Endothelial cell (in vitro differentiated cells): ENCODE data around the gene HOXD3. TPM values are rescaled to one million over a fixed set of nuclear protein-coding genes. Genes with fewer than 3 reads are reported as not detected.

ENCODE experiments used
- DNase-seq: peaks from one replicate; pipeline ENCODE4 v3.0.0; 2021; ENCODE audit warnings: low spot score
- H3K27ac Mint-ChIP-seq: one replicate; pipeline ENCODE4 v1.8.0; 2021; ENCODE audit warnings: mixed read lengths, inconsistent platforms; ENCODE audit not compliant: unreplicated experiment
- H3K27me3 Mint-ChIP-seq: one replicate; pipeline ENCODE4 v1.8.0; 2021; ENCODE audit warnings: mild to moderate bottlenecking, moderate library complexity, mixed read lengths, inconsistent platforms; ENCODE audit not compliant: unreplicated experiment
- H3K36me3 Mint-ChIP-seq: one replicate; pipeline ENCODE4 v1.8.0; 2021; ENCODE audit warnings: mild to moderate bottlenecking, low read depth, mixed read lengths, inconsistent platforms; ENCODE audit not compliant: unreplicated experiment
- H3K4me1 Mint-ChIP-seq: one replicate; pipeline ENCODE4 v1.8.0; 2021; ENCODE audit warnings: mild to moderate bottlenecking, mixed read lengths, inconsistent platforms; ENCODE audit not compliant: unreplicated experiment
- H3K4me3 Mint-ChIP-seq: one replicate; pipeline ENCODE4 v1.8.0; 2021; ENCODE audit warnings: mild to moderate bottlenecking, mixed read lengths, inconsistent platforms; ENCODE audit not compliant: unreplicated experiment
- H3K9me3 Mint-ChIP-seq: one replicate; pipeline ENCODE4 v1.8.0; 2021; ENCODE audit warnings: mixed read lengths, inconsistent platforms; ENCODE audit not compliant: unreplicated experiment
- total RNA-seq: library from RNA; stranded (reverse); fragmentation: NEBNext Ultra II Directional; extraction: Animal tissue kit (Norgen Biotek cat#: 25700); gene quantifications from one replicate; pipeline ENCODE4 v1.2.1, GENCODE V29; 2021; ENCODE audit not compliant: unreplicated experiment
- TF ChIP-seq, protein P1 (sequence below): fragments of 200-600 bp; sonication (generic); IDR thresholded peaks from one replicate; pipeline ENCODE4 v1.5.0; 2021; ENCODE audit warnings: antibody characterized with exemption; ENCODE audit not compliant: unreplicated experiment

The HOXD3 gene
- total RNA-seq, 1 donor from 2014 or later: 4.1 TPM

DNA sequence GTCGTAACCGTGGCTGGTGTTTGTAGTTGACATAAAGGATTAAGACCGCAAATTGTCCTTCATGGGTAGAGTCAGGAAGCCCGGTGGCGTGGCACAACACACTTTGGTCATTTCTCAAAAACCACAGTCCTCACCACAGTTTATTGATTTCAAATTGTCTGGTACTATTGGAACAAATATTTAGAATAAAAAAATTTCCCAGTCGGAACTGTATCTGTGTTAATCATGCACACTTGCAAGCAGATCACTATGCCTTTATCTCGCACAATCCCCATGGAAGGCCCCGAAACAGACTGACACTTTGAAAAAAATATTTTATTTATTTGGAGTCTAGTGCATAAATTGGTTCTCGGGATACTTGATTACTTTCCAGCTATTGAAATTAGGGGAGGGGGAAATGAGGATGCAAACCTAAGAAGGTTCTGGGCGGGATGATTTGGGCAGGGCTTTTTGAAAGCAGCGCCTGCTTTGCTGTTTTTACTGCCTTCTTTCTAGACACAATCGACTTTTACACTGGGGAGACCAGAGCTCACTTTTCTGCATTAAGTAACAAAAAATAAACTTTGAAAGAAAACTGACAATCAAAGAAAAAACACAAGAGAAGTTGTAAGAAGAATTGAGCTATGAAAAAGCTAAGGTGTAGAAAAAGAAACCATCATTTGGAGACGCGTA, 15.9 kb downstream of the HOXD3 start:
- H3K27me3 Mint-ChIP-seq: peaks cover 42% of the 10 kb centered on the region
- peaks cover 54% of the 10 kb centered on the region for H3K4me1 Mint-ChIP-seq
- H3K27ac Mint-ChIP-seq: no peak overlapping the region
- no peak for DNase-seq
- peaks cover 15% of the 10 kb centered on the region for H3K36me3 Mint-ChIP-seq
- H3K9me3 Mint-ChIP-seq: no peaks in the 10 kb centered on the region
- TF ChIP-seq, protein P1, sequence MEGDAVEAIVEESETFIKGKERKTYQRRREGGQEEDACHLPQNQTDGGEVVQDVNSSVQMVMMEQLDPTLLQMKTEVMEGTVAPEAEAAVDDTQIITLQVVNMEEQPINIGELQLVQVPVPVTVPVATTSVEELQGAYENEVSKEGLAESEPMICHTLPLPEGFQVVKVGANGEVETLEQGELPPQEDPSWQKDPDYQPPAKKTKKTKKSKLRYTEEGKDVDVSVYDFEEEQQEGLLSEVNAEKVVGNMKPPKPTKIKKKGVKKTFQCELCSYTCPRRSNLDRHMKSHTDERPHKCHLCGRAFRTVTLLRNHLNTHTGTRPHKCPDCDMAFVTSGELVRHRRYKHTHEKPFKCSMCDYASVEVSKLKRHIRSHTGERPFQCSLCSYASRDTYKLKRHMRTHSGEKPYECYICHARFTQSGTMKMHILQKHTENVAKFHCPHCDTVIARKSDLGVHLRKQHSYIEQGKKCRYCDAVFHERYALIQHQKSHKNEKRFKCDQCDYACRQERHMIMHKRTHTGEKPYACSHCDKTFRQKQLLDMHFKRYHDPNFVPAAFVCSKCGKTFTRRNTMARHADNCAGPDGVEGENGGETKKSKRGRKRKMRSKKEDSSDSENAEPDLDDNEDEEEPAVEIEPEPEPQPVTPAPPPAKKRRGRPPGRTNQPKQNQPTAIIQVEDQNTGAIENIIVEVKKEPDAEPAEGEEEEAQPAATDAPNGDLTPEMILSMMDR: no peak
- no peak overlapping the region for H3K4me3 Mint-ChIP-seq

DNA sequence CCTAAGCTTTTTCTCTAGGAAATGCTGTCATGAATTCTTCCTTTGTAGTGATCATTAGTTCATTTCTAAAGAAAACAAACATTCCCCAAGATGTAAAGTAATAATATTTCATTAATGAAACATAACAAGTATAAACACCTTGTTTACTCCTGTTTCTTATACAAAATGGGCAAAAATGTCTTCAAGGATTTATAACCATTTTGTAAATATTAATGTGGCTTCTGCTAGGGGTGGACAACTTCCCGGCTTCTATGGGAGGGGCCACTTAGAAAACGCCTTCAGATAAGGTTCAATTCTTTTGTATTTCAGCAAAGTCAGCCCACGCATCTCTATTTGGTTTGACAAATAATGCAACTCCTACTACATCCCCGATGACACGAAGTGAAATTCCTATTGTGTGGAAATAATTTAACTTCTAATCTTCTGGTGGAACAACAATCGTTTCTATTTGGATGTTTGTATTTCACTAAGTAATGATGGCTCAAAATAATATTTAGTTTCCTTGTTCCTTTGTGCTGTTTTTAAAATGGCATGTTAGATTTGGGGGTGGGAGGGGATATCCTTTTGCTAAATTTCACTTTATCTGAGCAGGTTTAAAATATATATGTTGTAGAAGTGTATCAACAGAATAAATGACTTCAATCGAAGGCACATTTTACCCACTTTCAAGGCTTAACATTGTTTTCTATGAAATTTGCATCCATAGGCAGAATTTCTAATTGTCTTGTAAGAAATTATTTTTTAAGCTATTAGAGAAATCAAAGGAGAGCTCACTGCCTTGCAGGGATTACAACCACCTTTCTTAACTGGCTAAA, 16.7 kb downstream of the HOXD3 start:
- peaks cover 15% of the 10 kb centered on the region for H3K36me3 Mint-ChIP-seq
- no peaks in the 10 kb centered on the region for H3K9me3 Mint-ChIP-seq
- peak overlapping the region; percentile 38 for H3K4me3 Mint-ChIP-seq
- TF ChIP-seq, protein P1: no peak
- H3K27ac Mint-ChIP-seq: no peak overlapping the region
- peaks cover 43% of the 10 kb centered on the region for H3K27me3 Mint-ChIP-seq
- peaks cover 56% of the 10 kb centered on the region for H3K4me1 Mint-ChIP-seq
- DNase-seq: no peak

DNA sequence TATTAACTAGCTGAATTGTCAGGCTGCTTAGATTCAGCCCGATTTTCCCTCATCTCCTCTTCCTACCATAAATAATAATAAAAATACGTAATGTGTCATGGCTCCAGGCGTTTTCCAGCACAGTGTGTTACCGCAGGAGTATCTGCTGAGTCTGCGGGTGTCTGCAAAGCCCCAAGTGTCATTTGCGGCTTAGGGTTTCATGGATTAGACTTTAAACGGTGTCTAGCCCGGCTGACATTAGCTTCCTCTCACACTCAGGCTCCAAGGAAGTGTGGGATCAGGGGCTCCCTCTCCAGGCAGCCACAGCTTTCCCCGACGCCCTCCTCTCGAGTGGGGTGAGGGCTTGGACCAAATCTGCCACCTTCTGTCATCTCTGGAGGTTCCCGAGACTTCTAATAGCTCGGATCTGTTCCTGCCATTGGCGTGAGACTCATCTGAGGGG, 17.3 kb downstream of the HOXD3 start:
- H3K4me1 Mint-ChIP-seq: peaks cover 59% of the 10 kb centered on the region
- H3K27ac Mint-ChIP-seq: no peak overlapping the region
- TF ChIP-seq, protein P1: no peak
- no peak for DNase-seq
- H3K36me3 Mint-ChIP-seq: peaks cover 15% of the 10 kb centered on the region
- H3K9me3 Mint-ChIP-seq: no peaks in the 10 kb centered on the region
- H3K4me3 Mint-ChIP-seq: no peak overlapping the region
- peaks cover 44% of the 10 kb centered on the region for H3K27me3 Mint-ChIP-seq

DNA sequence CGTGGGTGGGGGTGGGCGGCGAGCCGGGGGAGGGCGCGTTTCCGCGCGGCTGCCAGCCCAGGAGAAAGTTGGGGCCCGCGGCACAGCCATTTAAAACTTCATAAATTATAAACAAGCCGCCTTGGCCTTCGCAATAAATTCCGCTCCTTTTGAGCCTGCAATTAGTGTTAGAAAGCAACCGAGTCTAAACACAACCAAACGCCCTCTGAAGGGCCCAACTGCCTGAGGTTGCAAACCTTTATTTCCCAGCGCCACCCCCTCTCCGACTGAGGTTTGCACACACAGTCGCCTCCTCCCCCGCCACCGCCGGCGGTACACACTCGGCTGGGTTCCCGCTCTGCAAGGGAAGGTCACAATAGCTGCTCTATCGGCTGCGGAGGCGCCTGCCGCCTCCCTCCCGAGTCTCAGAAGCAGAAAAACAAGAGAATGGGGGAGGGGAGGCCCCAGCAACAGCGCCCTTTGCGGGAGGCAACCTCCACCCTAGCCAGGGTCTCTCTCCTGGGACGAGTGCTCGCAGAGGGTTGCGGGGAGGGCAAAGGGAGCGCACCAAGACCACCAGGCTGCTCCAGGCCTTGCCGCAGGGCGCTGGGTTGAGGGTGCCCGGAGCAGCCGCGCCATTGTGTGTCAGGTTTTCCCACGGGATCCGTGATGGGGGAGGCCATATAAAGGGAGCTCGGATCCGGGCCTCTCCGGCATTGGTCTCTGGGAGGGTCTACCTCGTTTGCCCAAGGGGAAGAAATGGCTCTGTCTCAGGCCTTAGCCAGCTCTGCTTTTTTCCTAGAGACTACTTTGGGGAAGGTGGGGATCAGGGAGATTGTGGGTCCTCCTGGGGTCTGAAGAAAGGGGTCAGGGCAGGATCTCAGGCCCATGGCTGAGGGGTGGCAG, 18.0 kb downstream of the HOXD3 start:
- Mint-ChIP-seq H3K36me3 (peaks cover 15% of the 10 kb centered on the region), H3K27me3 (peaks cover 41% of the 10 kb centered on the region), H3K4me1 (peaks cover 59% of the 10 kb centered on the region), H3K4me3 (peak overlapping the region; percentile 71), H3K27ac (no peak overlapping the region), H3K9me3 (no peaks in the 10 kb centered on the region)
- TF ChIP-seq, protein P1: no peak
- DNase-seq: no peak
